Vagina (tissue), 2 donors: Measurements from ENCODE around the gene ASB6.

Source experiments
- CTCF ChIP-seq, 3 experiments: fragments of 450-650 bp in 2 of 3; fragments of 200-600 bp in 1 of 3; sonication (generic) in 1 of 3; IDR thresholded peaks; one replicate each; pipeline ENCODE4 v1.5.1; 2017 to 2019; ENCODE audit warnings: antibody characterized with exemption in 3 of 3, mild to moderate bottlenecking in 2 of 3, moderate library complexity in 2 of 3
- POLR2A ChIP-seq, 2 donors: fragments of 450-650 bp; IDR thresholded peaks; one replicate each; pipeline ENCODE4 v1.6.1; 2017; ENCODE audit warnings: antibody characterized with exemption in 2 of 2, mild to moderate bottlenecking in 2 of 2, moderate library complexity in 2 of 2
- POLR2AphosphoS5 ChIP-seq, 2 donors: sonication (generic); formaldehyde crosslinking; IDR thresholded peaks; one replicate each; pipeline ENCODE4 v1.9.0; 2017; ENCODE audit warnings: antibody characterized with exemption in 2 of 2, mild to moderate bottlenecking in 2 of 2, low read depth in 1 of 2; ENCODE audit not compliant: insufficient read depth in 1 of 2

GRCh38 chr9:129586685-129587084 lies 55.3 kb downstream of the ASB6 start:
- TF ChIP-seq CTCF (IDR thresholded peaks at IDR 0.05), result no peak
- no peak for TF ChIP-seq POLR2AphosphoS5 (IDR thresholded peaks at IDR 0.05; ENCODE audit: insufficient read depth in 1 of 2, low read depth in 1 of 2)
- no peak for TF ChIP-seq POLR2A (IDR thresholded peaks at IDR 0.05)
